Measurements from ENCODE around the gene WSCD2.

Gene WSCD2

GRCh38 chr12:108131035-108131434 is 1.9 kb downstream of the WSCD2 start:
- H3K4me1 ChIP-seq (ENCODE audit: insufficient read depth, low read length): no peaks in the 10 kb centered on the region
- no peak overlapping the region for H3K4me3 ChIP-seq (ENCODE audit: low read length)
- H3K27ac ChIP-seq (ENCODE audit: low read depth, low read length): no peak overlapping the region
- 96% methylated on average over 3 of the region's 3 CpGs for WGBS
- H3K9ac ChIP-seq (ENCODE audit: low read depth, low read length): no peak overlapping the region
- H3K9me3 ChIP-seq (ENCODE audit: insufficient read depth, low read depth, low read length): no peaks in the 10 kb centered on the region
- H3K36me3 ChIP-seq (ENCODE audit: insufficient read depth, low read length): no peaks in the 10 kb centered on the region
- peaks cover 21% of the 10 kb centered on the region for H3K27me3 ChIP-seq (ENCODE audit: insufficient read depth, low read length)

GRCh38 chr12:108131657-108132126 is 2.6 kb downstream of the WSCD2 start:
- no peak overlapping the region for H3K4me3 ChIP-seq (ENCODE audit: low read length)
- no peaks in the 10 kb centered on the region for H3K9me3 ChIP-seq (ENCODE audit: insufficient read depth, low read depth, low read length)
- no peaks in the 10 kb centered on the region for H3K36me3 ChIP-seq (ENCODE audit: insufficient read depth, low read length)
- WGBS: 66% methylated on average over 6 of the region's 6 CpGs
- H3K27ac ChIP-seq (ENCODE audit: low read depth, low read length): no peak overlapping the region
- 0 out of 2 replicates have a peak, but pooled peaks cover 2% of the 10 kb centered on the region for H3K4me1 ChIP-seq (ENCODE audit: insufficient read depth, low read length)
- H3K9ac ChIP-seq (ENCODE audit: low read depth, low read length): no peak overlapping the region
- H3K27me3 ChIP-seq (ENCODE audit: insufficient read depth, low read length): peaks cover 21% of the 10 kb centered on the region

GRCh38 chr12:108133482-108133881 is 4.4 kb downstream of the WSCD2 start:
- no peaks in the 10 kb centered on the region for H3K9me3 ChIP-seq (ENCODE audit: insufficient read depth, low read depth, low read length)
- H3K4me1 ChIP-seq (ENCODE audit: insufficient read depth, low read length): 0 out of 2 replicates have a peak, but pooled peaks cover 8% of the 10 kb centered on the region
- 89% methylated on average over 7 of the region's 7 CpGs for WGBS
- no peak overlapping the region for H3K27ac ChIP-seq (ENCODE audit: low read depth, low read length)
- no peaks in the 10 kb centered on the region for H3K36me3 ChIP-seq (ENCODE audit: insufficient read depth, low read length)
- H3K9ac ChIP-seq (ENCODE audit: low read depth, low read length): no peak overlapping the region
- H3K4me3 ChIP-seq (ENCODE audit: low read length): no peak overlapping the region
- peaks cover 20% of the 10 kb centered on the region for H3K27me3 ChIP-seq (ENCODE audit: insufficient read depth, low read length)

GRCh38 chr12:108134744-108135143 is 5.7 kb downstream of the WSCD2 start:
- Histone ChIP-seq H3K27ac (ENCODE audit: low read depth, low read length) (no peak overlapping the region), H3K9ac (ENCODE audit: low read depth, low read length) (no peak overlapping the region), H3K9me3 (ENCODE audit: insufficient read depth, low read depth, low read length) (no peaks in the 10 kb centered on the region), H3K4me3 (ENCODE audit: low read length) (no peak overlapping the region), H3K36me3 (ENCODE audit: insufficient read depth, low read length) (no peaks in the 10 kb centered on the region), H3K4me1 (ENCODE audit: insufficient read depth, low read length) (0 out of 2 replicates have a peak, but pooled peaks cover 8% of the 10 kb centered on the region), H3K27me3 (ENCODE audit: insufficient read depth, low read length) (peaks cover 17% of the 10 kb centered on the region)
- WGBS: 94% methylated on average over 3 of the region's 5 CpGs

- no peaks in the 10 kb centered on the region for H3K9me3 ChIP-seq (ENCODE audit: insufficient read depth, low read depth, low read length)
- no peak overlapping the region for H3K4me3 ChIP-seq (ENCODE audit: low read length)
- 95% methylated on average over 1 of the region's 1 CpG for WGBS
- no peaks in the 10 kb centered on the region for H3K36me3 ChIP-seq (ENCODE audit: insufficient read depth, low read length)
- 0 out of 2 replicates have a peak, but pooled peaks cover 8% of the 10 kb centered on the region for H3K4me1 ChIP-seq (ENCODE audit: insufficient read depth, low read length)
- no peak overlapping the region for H3K27ac ChIP-seq (ENCODE audit: low read depth, low read length)
- H3K27me3 ChIP-seq (ENCODE audit: insufficient read depth, low read length): peaks cover 8% of the 10 kb centered on the region
- H3K9ac ChIP-seq (ENCODE audit: low read depth, low read length): no peak overlapping the region
These were observed 6.5 kb downstream of the WSCD2 start for GRCh38 chr12:108135627-108136026.

- Histone ChIP-seq H3K27ac (ENCODE audit: low read depth, low read length) (no peak overlapping the region), H3K27me3 (ENCODE audit: insufficient read depth, low read length) (no peaks in the 10 kb centered on the region), H3K4me1 (ENCODE audit: insufficient read depth, low read length) (peaks cover 13% of the 10 kb centered on the region), H3K9me3 (ENCODE audit: insufficient read depth, low read depth, low read length) (no peaks in the 10 kb centered on the region), H3K9ac (ENCODE audit: low read depth, low read length) (no peak overlapping the region), H3K4me3 (ENCODE audit: low read length) (no peak overlapping the region), H3K36me3 (ENCODE audit: insufficient read depth, low read length) (no peaks in the 10 kb centered on the region)
- 74% methylated on average over 6 of the region's 6 CpGs for WGBS
These were observed 7.6 kb downstream of the WSCD2 start for GRCh38 chr12:108136697-108137096.

- H3K9me3 ChIP-seq (ENCODE audit: insufficient read depth, low read depth, low read length): no peaks in the 10 kb centered on the region
These were observed 10.4 kb downstream of the WSCD2 start for GRCh38 chr12:108139454-108139853.

GRCh38 chr12:108140501-108140900 is 11.4 kb downstream of the WSCD2 start:
- Histone ChIP-seq H3K9me3 (ENCODE audit: insufficient read depth, low read depth, low read length) (no peaks in the 10 kb centered on the region), H3K27me3 (ENCODE audit: insufficient read depth, low read length) (no peaks in the 10 kb centered on the region), H3K4me1 (ENCODE audit: insufficient read depth, low read length) (peaks cover 21% of the 10 kb centered on the region), H3K4me3 (ENCODE audit: low read length) (no peak overlapping the region), H3K27ac (ENCODE audit: low read depth, low read length) (no peak overlapping the region), H3K9ac (ENCODE audit: low read depth, low read length) (no peak overlapping the region), H3K36me3 (ENCODE audit: insufficient read depth, low read length) (no peaks in the 10 kb centered on the region)
- 86% methylated on average over 5 of the region's 5 CpGs for WGBS

More at GRCh38 chr12:108139454-108139853, 10.4 kb downstream of the WSCD2 start:
- Histone ChIP-seq H3K4me3 (ENCODE audit: low read length) (no peak overlapping the region), H3K27ac (ENCODE audit: low read depth, low read length) (no peak overlapping the region), H3K27me3 (ENCODE audit: insufficient read depth, low read length) (no peaks in the 10 kb centered on the region), H3K9ac (ENCODE audit: low read depth, low read length) (no peak overlapping the region), H3K4me1 (ENCODE audit: insufficient read depth, low read length) (peaks cover 21% of the 10 kb centered on the region), H3K36me3 (ENCODE audit: insufficient read depth, low read length) (no peaks in the 10 kb centered on the region)
- 92% methylated on average over 2 of the region's 2 CpGs for WGBS

GRCh38 chr12:108141600-108142130 is 12.6 kb downstream of the WSCD2 start:
- no peaks in the 10 kb centered on the region for H3K9me3 ChIP-seq (ENCODE audit: insufficient read depth, low read depth, low read length)
- no peak overlapping the region; the same call in 1 of the 2 replicates for H3K27ac ChIP-seq (ENCODE audit: low read depth, low read length)
- H3K4me3 ChIP-seq (ENCODE audit: low read length): no peak overlapping the region
- no peaks in the 10 kb centered on the region for H3K27me3 ChIP-seq (ENCODE audit: insufficient read depth, low read length)
- 51% methylated on average over 3 of the region's 4 CpGs for WGBS
- H3K36me3 ChIP-seq (ENCODE audit: insufficient read depth, low read length): no peaks in the 10 kb centered on the region
- no peak overlapping the region for H3K9ac ChIP-seq (ENCODE audit: low read depth, low read length)
- peaks cover 24% of the 10 kb centered on the region for H3K4me1 ChIP-seq (ENCODE audit: insufficient read depth, low read length)

- no peak overlapping the region for H3K27ac ChIP-seq (ENCODE audit: low read depth, low read length)
- no peaks in the 10 kb centered on the region for H3K27me3 ChIP-seq (ENCODE audit: insufficient read depth, low read length)
- H3K36me3 ChIP-seq (ENCODE audit: insufficient read depth, low read length): no peaks in the 10 kb centered on the region
- H3K9me3 ChIP-seq (ENCODE audit: insufficient read depth, low read depth, low read length): no peaks in the 10 kb centered on the region
- peaks cover 18% of the 10 kb centered on the region for H3K4me1 ChIP-seq (ENCODE audit: insufficient read depth, low read length)
- WGBS: 90% methylated on average over 1 of the region's 1 CpG
- no peak overlapping the region for H3K9ac ChIP-seq (ENCODE audit: low read depth, low read length)
- no peak overlapping the region for H3K4me3 ChIP-seq (ENCODE audit: low read length)
These were observed 14.1 kb downstream of the WSCD2 start for GRCh38 chr12:108143144-108143543.

- Histone ChIP-seq H3K27ac (ENCODE audit: low read depth, low read length) (no peak overlapping the region), H3K27me3 (ENCODE audit: insufficient read depth, low read length) (no peaks in the 10 kb centered on the region), H3K9me3 (ENCODE audit: insufficient read depth, low read depth, low read length) (no peaks in the 10 kb centered on the region), H3K9ac (ENCODE audit: low read depth, low read length) (no peak overlapping the region), H3K4me1 (ENCODE audit: insufficient read depth, low read length) (peaks cover 18% of the 10 kb centered on the region), H3K4me3 (ENCODE audit: low read length) (no peak overlapping the region), H3K36me3 (ENCODE audit: insufficient read depth, low read length) (no peaks in the 10 kb centered on the region)
- 82% methylated on average over 8 of the region's 8 CpGs for WGBS
These were observed 15.0 kb downstream of the WSCD2 start for GRCh38 chr12:108144080-108144479.

- no peak overlapping the region for H3K4me3 ChIP-seq (ENCODE audit: low read length)
- H3K9me3 ChIP-seq (ENCODE audit: insufficient read depth, low read depth, low read length): no peaks in the 10 kb centered on the region
- H3K4me1 ChIP-seq (ENCODE audit: insufficient read depth, low read length): peaks cover 18% of the 10 kb centered on the region
- no peak overlapping the region for H3K9ac ChIP-seq (ENCODE audit: low read depth, low read length)
- H3K27me3 ChIP-seq (ENCODE audit: insufficient read depth, low read length): no peaks in the 10 kb centered on the region
- no peaks in the 10 kb centered on the region for H3K36me3 ChIP-seq (ENCODE audit: insufficient read depth, low read length)
- H3K27ac ChIP-seq (ENCODE audit: low read depth, low read length): no peak overlapping the region
- 98% methylated on average over 2 of the region's 2 CpGs for WGBS
These were observed 15.9 kb downstream of the WSCD2 start for GRCh38 chr12:108145011-108145410.

Measured in HUES64 (cell line).